Hematopoietic multipotent progenitor cell (in vitro differentiated cells): ENCODE data around the gene CNOT6L. TPM values are rescaled to one million over a fixed set of nuclear protein-coding genes. Genes with fewer than 3 reads are reported as not detected.

Experiments
- DNase-seq, 3 donors: peaks; one replicate each; pipeline ENCODE4 v3.0.0-alpha.2; 2011 to 2015; ENCODE audit warnings: low read depth in 2 of 3, low spot score in 2 of 3
- total RNA-seq: library from RNA; depleted of rRNA; stranded (reverse); fragments of >200 nt; gene quantifications from one replicate; pipeline ENCODE4 v1.2.3, GENCODE V29; 2012

CNOT6L gene
- total RNA-seq: 42.0 TPM

- peak; percentile 80 to 92 (median 88) for DNase-seq
Measured at GRCh38 chr4:77818602-77819403, at the start of gene CNOT6L. Gene CNOT6L (minus strand): TSS chr4:77819368. CDS start chr4:77819308, 60 bp downstream.

GRCh38 chr4:77865259-77865658, 46.1 kb upstream of the CNOT6L start:
- no peak for DNase-seq

GRCh38 chr4:77863341-77863740, 44.2 kb upstream of the CNOT6L start:
- DNase-seq: peak in 1 of 3 donors; percentile 12

- peak; percentile 82 to 97 (median 93) for DNase-seq
Measured at GRCh38 chr4:77862478-77863216, 43.5 kb upstream of the CNOT6L start, which contains the start of gene MRPL1. Gene MRPL1 (plus strand): TSS chr4:77862830. CDS start chr4:77862849, 19 bp downstream.

- no peak for DNase-seq
Measured at GRCh38 chr4:77861495-77861894, 42.3 kb upstream of the CNOT6L start.

- DNase-seq: no peak
Measured at GRCh38 chr4:77859256-77859655, 40.1 kb upstream of the CNOT6L start.

- no peak for DNase-seq
Measured at GRCh38 chr4:77856152-77856551, 37.0 kb upstream of the CNOT6L start.

- peak; percentile 26 to 65 (median 26) for DNase-seq
Measured at GRCh38 chr4:77854431-77855111, 35.4 kb upstream of the CNOT6L start.

GRCh38 chr4:77852892-77853495, 33.8 kb upstream of the CNOT6L start:
- peak; percentile 54 to 92 (median 83) for DNase-seq

- DNase-seq: no peak
Measured at GRCh38 chr4:77849278-77849965, 30.3 kb upstream of the CNOT6L start.

- DNase-seq: no peak
Measured at GRCh38 chr4:77848508-77848907, 29.3 kb upstream of the CNOT6L start.

GRCh38 chr4:77845929-77846328, 26.8 kb upstream of the CNOT6L start:
- DNase-seq: no peak

GRCh38 chr4:77845400-77845799, 26.2 kb upstream of the CNOT6L start:
- no peak for DNase-seq

- DNase-seq: no peak
Measured at GRCh38 chr4:77844363-77844762, 25.2 kb upstream of the CNOT6L start.

- DNase-seq: no peak
Measured at GRCh38 chr4:77843628-77844027, 24.5 kb upstream of the CNOT6L start.

GRCh38 chr4:77834403-77834802, 15.2 kb upstream of the CNOT6L start:
- no peak for DNase-seq

GRCh38 chr4:77833126-77833724, 14.1 kb upstream of the CNOT6L start:
- no peak for DNase-seq

- DNase-seq: no peak
Measured at GRCh38 chr4:77827343-77827742, 8.2 kb upstream of the CNOT6L start.

GRCh38 chr4:77826275-77826674, 7.1 kb upstream of the CNOT6L start:
- no peak for DNase-seq

- DNase-seq: peak; percentile 28 to 40 (median 31)
Measured at GRCh38 chr4:77821775-77822174, 2.6 kb upstream of the CNOT6L start.
